ENCODE measurements around the gene SPTSSB.

The SPTSSB gene
- 0 reads per million in 4 experiments for total RNA-seq

GRCh38 chr3:161371441-161372320, at the start of gene SPTSSB:
TSS of gene SPTSSB (minus strand) at chr3:161371517. CDS start at chr3:161346323, 25,194 bp downstream.
- DNase-seq, result peak; percentile 5

DNA sequence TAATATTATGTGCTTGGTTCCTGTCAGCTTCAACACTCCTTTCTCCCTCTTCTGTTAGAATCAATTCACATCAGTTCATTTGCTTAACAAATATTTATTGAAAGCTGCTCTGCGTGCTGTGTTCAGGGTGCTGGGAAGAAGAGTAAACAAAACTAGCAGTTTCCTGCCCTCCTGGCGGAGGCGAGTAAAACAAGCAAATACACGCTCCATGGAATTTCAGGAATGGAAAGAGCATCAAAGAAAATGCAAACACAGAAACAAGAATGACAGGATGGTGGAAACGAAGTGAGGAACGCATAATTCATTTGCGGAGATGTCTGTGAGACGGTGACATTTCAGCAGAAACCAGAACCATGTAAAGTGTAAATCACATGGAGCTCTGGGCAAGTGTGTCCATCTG, 49.4 kb upstream of the SPTSSB start:
- DNase-seq, result no peak

DNA sequence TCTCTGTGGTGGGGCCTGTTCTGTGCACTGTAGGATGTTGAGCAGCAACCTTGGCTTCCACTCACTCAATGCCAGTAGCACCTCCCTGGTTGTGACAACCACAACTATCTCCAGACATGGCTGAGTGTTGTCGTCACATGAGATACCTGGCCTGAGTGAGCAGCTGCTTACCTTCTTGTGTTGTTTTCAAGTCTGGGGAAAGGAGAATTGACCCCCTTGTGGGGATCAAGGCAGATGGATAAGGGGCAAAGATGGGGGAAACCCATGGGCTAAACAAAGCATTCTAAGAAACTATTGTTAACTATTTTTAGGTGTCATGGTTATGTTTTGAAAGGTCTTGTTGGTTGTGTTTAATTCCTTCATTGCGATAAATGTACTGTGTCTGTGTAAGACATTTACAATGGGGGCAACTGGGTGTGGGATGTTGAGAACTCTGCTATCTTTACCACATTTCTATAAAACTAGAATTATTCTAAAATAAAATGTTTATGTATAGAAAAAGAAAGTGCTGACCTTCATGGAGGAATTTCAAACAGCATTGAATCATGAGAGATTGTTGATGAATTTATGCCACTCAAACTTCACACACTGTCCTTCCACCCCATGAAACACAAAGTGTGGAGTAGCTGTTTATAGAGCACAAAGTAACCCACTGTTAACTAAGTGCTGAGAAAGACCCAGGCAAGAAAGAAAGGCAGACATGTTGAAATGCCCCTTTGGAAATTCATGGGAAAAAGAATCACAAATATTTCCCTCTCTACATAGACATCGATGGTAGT, 48.4 kb upstream of the SPTSSB start:
- DNase-seq, result no peak

DNA sequence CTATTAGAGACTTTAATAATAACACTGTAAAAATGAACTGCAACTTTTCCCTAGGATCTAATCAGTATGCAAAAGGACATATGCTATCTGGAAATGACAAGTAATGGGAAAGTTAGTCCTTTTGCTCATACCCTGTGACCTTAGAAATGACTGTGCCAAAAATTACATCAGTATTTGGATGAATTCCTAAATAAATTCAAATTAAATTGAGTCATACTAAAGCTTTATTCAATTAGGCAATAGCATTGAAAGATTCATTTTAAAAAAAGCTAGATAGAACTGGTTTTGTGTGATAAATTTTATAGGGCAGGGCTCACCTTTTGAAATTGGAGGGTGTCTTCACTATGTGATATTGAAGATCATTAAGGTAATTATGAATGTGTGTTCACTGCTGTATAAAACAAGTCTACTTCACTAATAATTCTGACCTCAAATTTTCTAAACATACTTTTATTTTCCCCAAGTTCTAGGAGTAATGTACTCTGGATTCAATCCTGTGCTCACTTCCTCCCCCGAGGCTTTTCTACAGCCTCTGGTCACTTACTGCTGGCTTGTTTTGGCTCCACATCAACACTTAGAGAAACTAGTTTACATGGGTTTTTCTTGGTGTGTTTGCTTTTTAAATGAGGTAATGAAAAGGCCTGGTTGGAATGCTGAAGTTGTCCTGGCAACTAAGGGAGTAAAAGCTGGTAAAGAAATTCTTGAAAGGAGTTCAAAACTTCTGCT, 44.4 kb upstream of the SPTSSB start:
- DNase-seq, result no peak

- DNase-seq, result no peak
Observed at GRCh38 chr3:161414907-161415306, 43.6 kb upstream of the SPTSSB start.

DNA sequence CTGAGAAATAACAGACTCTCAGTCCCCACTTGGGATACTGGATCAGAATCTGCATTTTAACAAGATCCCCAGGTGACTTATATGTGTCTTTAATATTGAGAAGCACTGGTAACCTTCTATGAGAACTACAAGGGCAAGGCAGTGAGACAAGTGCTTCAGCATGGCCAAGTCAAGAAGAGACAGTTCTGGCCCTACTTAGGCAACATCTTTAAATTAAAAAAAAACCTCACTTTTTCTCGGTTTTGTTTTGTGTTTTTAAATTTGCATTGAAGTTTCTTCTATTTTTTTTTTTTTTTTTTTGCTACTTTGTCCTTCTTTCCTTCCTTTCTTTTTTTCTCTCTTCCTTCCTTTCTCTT, 42.5 kb upstream of the SPTSSB start:
- DNase-seq, result no peak

GRCh38 chr3:161413127-161413854, 42.0 kb upstream of the SPTSSB start:
- no peak for DNase-seq

- DNase-seq, result no peak
Observed at GRCh38 chr3:161412123-161412522, 40.8 kb upstream of the SPTSSB start.

DNA sequence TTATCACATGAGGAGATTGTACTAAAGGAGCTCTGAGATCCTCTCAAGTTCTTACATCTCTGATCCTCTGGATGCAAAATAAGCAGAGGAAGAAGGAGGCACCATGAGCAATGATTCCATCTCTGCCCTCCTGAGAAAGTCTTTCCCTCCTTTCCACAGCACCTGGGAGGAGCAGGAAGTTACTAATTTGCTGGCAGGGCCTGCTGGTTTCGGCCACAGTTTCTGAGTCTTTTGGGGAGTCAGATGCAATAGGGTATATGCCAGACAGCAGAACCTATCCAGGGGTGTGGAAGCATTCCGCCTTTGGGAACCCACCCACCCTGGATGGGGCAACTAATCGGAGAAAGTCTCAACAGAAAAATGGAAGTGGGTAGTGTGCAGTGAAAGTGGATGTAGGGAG, 38.5 kb upstream of the SPTSSB start:
- DNase-seq, result no peak

GRCh38 chr3:161409069-161409468, 37.8 kb upstream of the SPTSSB start:
- no peak for DNase-seq

GRCh38 chr3:161406594-161407555, 35.6 kb upstream of the SPTSSB start:
- no peak for DNase-seq

- DNase-seq, result no peak
Observed at GRCh38 chr3:161405836-161406235, 34.5 kb upstream of the SPTSSB start.

- DNase-seq, result no peak
Observed at GRCh38 chr3:161405087-161405486, 33.8 kb upstream of the SPTSSB start.

- no peak for DNase-seq
Observed at GRCh38 chr3:161403251-161403650, 31.9 kb upstream of the SPTSSB start.

- no peak for DNase-seq
Observed at GRCh38 chr3:161401389-161401788, 30.1 kb upstream of the SPTSSB start.

- DNase-seq, result no peak
Observed at GRCh38 chr3:161400650-161401049, 29.3 kb upstream of the SPTSSB start.

GRCh38 chr3:161395115-161396012, 24.0 kb upstream of the SPTSSB start:
- DNase-seq, result no peak

DNA sequence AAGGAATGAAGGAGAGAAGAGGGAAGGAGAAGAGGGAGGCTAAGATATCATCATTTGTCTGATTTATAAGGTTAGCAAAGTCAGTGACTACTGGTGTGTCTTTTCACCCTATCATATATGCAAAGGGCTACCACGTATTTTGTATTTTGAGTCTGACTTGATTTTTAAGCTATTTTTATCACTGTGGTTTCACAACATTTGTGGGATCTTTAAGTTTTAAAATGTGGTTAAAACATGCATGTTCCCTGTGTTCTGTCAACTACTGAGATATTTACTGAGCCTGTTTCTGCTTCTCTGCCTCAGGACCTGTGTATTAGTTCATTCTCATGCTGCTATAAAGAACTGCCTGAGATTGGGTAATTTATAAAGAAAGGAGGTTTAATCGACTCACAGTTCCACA, 22.5 kb upstream of the SPTSSB start:
- no peak for DNase-seq

DNA sequence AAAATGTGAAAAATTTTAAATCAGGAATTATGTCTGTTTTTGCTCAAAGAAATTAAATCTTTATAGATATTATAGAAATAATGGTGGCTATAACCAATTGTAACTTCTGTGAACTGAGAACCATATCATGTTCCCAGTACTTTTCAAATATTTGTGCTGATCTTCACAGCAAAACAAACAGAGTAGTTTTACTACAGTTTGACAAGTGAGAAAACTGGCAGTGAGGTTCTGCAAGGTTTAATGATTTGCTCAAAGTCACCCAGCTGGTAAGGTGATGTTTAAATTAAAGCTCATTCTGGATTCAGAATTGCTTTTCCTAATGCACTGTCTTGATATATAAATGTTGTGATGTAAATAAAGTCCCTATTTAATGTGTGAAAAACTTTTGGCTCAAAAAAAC, 22.0 kb upstream of the SPTSSB start:
- DNase-seq, result no peak

GRCh38 chr3:161392853-161393252, 21.5 kb upstream of the SPTSSB start:
- DNase-seq, result no peak

Measured in effector CD8-positive, alpha-beta T cell (primary cell).